WTC11 (cell line): ENCODE data around the gene SH3GL2. TPM values are rescaled to one million over a fixed set of nuclear protein-coding genes. Genes with fewer than 3 reads are reported as not detected.

ENCODE experiments used
- ATAC-seq: fragments of 200-7000 bp; cut with Tn5 transposase; 2 replicates; pipeline ENCODE4 v1.10.0; 2021; ENCODE audit warnings: mild to moderate bottlenecking, moderate library complexity
- CTCF ChIA-PET: fragments of 300-600 bp; sonication (Branson Sonifier 250); formaldehyde crosslinking; loops from one replicate; lab custom pipeline; 2021; ENCODE audit warnings: antibody characterized with exemption; lab: Charles Lee
- POLR2A ChIA-PET: fragments of 350-600 bp; sonication (Branson Sonifier 250); formaldehyde crosslinking; loops from one replicate; lab custom pipeline; 2021; ENCODE audit warnings: antibody characterized with exemption; lab: Charles Lee
- DNase-seq: peaks from one replicate; pipeline ENCODE4 v3.0.0; 2021; ENCODE audit warnings: low spot score
- H3K27ac Mint-ChIP-seq: 2 replicates; pipeline ENCODE4 v1.8.0; 2021; ENCODE audit warnings: mixed read lengths
- H3K27me3 Mint-ChIP-seq: 2 replicates; pipeline ENCODE4 v1.8.0; 2021; ENCODE audit warnings: low read depth, mild to moderate bottlenecking, moderate library complexity, mixed read lengths
- H3K36me3 Mint-ChIP-seq: 2 replicates; pipeline ENCODE4 v1.8.0; 2021; ENCODE audit warnings: mixed read lengths
- H3K4me1 Mint-ChIP-seq: 2 replicates; pipeline ENCODE4 v1.8.0; 2022; ENCODE audit warnings: mixed read lengths
- H3K4me3 Mint-ChIP-seq: 2 replicates; pipeline ENCODE4 v1.8.0; 2021; ENCODE audit warnings: mild to moderate bottlenecking, moderate library complexity, mixed read lengths
- H3K9me3 Mint-ChIP-seq: 2 replicates; pipeline ENCODE4 v1.8.0; 2021; ENCODE audit warnings: mixed read lengths
- ATF1 ChIP-seq: sonication (generic); formaldehyde crosslinking; IDR thresholded peaks from 2 replicates; pipeline ENCODE4 v1.8.1; 2023; ENCODE audit warnings: mild to moderate bottlenecking, moderate library complexity, missing genetic modification reagents
- ATF2 ChIP-seq: sonication (generic); formaldehyde crosslinking; IDR thresholded peaks from 2 replicates; pipeline ENCODE4 v1.8.1; 2022; ENCODE audit warnings: low read depth, missing genetic modification reagents, borderline replicate concordance
- CDX4 ChIP-seq: fragments of 250-450 bp; sonication (Bioruptor Pico); IDR thresholded peaks from 2 replicates; pipeline ENCODE4 v1.9.0; 2021; ENCODE audit warnings: moderate library complexity, mild to moderate bottlenecking, inconsistent platforms, borderline replicate concordance
- E2F5 ChIP-seq: sonication (generic); formaldehyde crosslinking; IDR thresholded peaks from 2 replicates; pipeline ENCODE4 v1.8.1; 2022; ENCODE audit warnings: mild to moderate bottlenecking, moderate library complexity, missing genetic modification reagents
- EMX1 ChIP-seq: fragments of 250-450 bp; sonication (Bioruptor Pico); IDR thresholded peaks from 2 replicates; pipeline ENCODE4 v1.8.0; 2021; ENCODE audit warnings: mild to moderate bottlenecking
- ETV6 ChIP-seq: sonication (generic); formaldehyde crosslinking; IDR thresholded peaks from 2 replicates; pipeline ENCODE4 v1.8.1; 2022; ENCODE audit warnings: mild to moderate bottlenecking, missing genetic modification reagents
- FOXP1 ChIP-seq: sonication (generic); formaldehyde crosslinking; IDR thresholded peaks from 2 replicates; pipeline ENCODE4 v1.8.0; 2022; ENCODE audit warnings: missing genetic modification reagents, mild to moderate bottlenecking, moderate library complexity, borderline replicate concordance
- GABPB1 ChIP-seq: sonication (generic); formaldehyde crosslinking; IDR thresholded peaks from 2 replicates; pipeline ENCODE4 v1.8.1; 2023; ENCODE audit warnings: mild to moderate bottlenecking, missing genetic modification reagents
- GRHL2 ChIP-seq: fragments of 250-450 bp; sonication (Bioruptor Pico); IDR thresholded peaks from 2 replicates; pipeline ENCODE4 v1.8.0; 2022; ENCODE audit warnings: mild to moderate bottlenecking, moderate library complexity; ENCODE audit not compliant: insufficient replicate concordance, severe bottlenecking
- GTF2I ChIP-seq: fragments of 250-450 bp; sonication (Bioruptor Pico); conservative IDR thresholded peaks from 2 replicates; pipeline ENCODE4 v1.4.0; 2021; ENCODE audit warnings: mild to moderate bottlenecking
- IRF1 ChIP-seq: sonication (generic); formaldehyde crosslinking; IDR thresholded peaks from 2 replicates; pipeline ENCODE4 v1.8.0; 2023; ENCODE audit warnings: missing genetic modification reagents
- JUN ChIP-seq: sonication (generic); formaldehyde crosslinking; IDR thresholded peaks from 2 replicates; pipeline ENCODE4 v1.8.0; 2023; ENCODE audit warnings: mild to moderate bottlenecking, missing genetic modification reagents
- MLX ChIP-seq: sonication (generic); formaldehyde crosslinking; IDR thresholded peaks from 2 replicates; pipeline ENCODE4 v1.8.1; 2023; ENCODE audit warnings: mild to moderate bottlenecking, missing genetic modification reagents, moderate library complexity
- NFE2L1 ChIP-seq: sonication (generic); formaldehyde crosslinking; IDR thresholded peaks from 2 replicates; pipeline ENCODE4 v1.8.1; 2023; ENCODE audit warnings: missing genetic modification reagents
- NR2C2 ChIP-seq: sonication (generic); formaldehyde crosslinking; IDR thresholded peaks from 2 replicates; pipeline ENCODE4 v1.8.0; 2022; ENCODE audit warnings: mild to moderate bottlenecking, missing genetic modification reagents
- PREB ChIP-seq: sonication (generic); formaldehyde crosslinking; IDR thresholded peaks from 2 replicates; pipeline ENCODE4 v1.8.1; 2022; ENCODE audit warnings: mild to moderate bottlenecking, missing genetic modification reagents, moderate library complexity, borderline replicate concordance
- SMAD3 ChIP-seq: sonication (generic); formaldehyde crosslinking; IDR thresholded peaks from 2 replicates; pipeline ENCODE4 v1.8.0; 2022; ENCODE audit warnings: missing genetic modification reagents, mild to moderate bottlenecking, borderline replicate concordance
- TCF7 ChIP-seq: sonication (generic); formaldehyde crosslinking; IDR thresholded peaks from 2 replicates; pipeline ENCODE4 v1.8.0; 2022; ENCODE audit warnings: mild to moderate bottlenecking, low read depth, missing genetic modification reagents, moderate library complexity
- TEAD4 ChIP-seq: sonication (generic); formaldehyde crosslinking; IDR thresholded peaks from 2 replicates; pipeline ENCODE4 v1.8.0; 2022; ENCODE audit warnings: mild to moderate bottlenecking, missing genetic modification reagents
- TP53 ChIP-seq: sonication (generic); formaldehyde crosslinking; IDR thresholded peaks from 2 replicates; pipeline ENCODE4 v1.8.1; 2023; ENCODE audit warnings: mild to moderate bottlenecking, missing genetic modification reagents
- ZNF138 ChIP-seq: sonication (generic); formaldehyde crosslinking; conservative IDR thresholded peaks from 2 replicates; pipeline ENCODE4 v1.8.1; 2022; ENCODE audit warnings: mild to moderate bottlenecking, moderate library complexity, missing genetic modification reagents
- ZNF423 ChIP-seq: fragments of 250-450 bp; sonication (Bioruptor Pico); IDR thresholded peaks from 2 replicates; pipeline ENCODE4 v2.1.2; 2022; ENCODE audit warnings: mild to moderate bottlenecking, moderate library complexity
- ZNF425 ChIP-seq: fragments of 250-450 bp; sonication (Bioruptor Pico); conservative IDR thresholded peaks from 2 replicates; pipeline ENCODE4 v1.9.0; 2021; ENCODE audit warnings: mild to moderate bottlenecking
- ZNF532 ChIP-seq: fragments of 250-450 bp; sonication (Bioruptor Pico); IDR thresholded peaks from 2 replicates; pipeline ENCODE4 v1.9.0; 2021; ENCODE audit warnings: mild to moderate bottlenecking, borderline replicate concordance
- total RNA-seq: library from RNA; stranded (reverse); gene quantifications from 3 replicates; pipeline ENCODE4 v1.2.3, GENCODE V29; 2021

SH3GL2 gene
- total RNA-seq, 1 experiment from 2014 or later, result 4.2 TPM

GRCh38 chr9:17604556-17604955 is 25.7 kb downstream of the SH3GL2 start:
- no peaks in the 10 kb centered on the region for H3K27me3 Mint-ChIP-seq
- H3K27ac Mint-ChIP-seq, result no peak overlapping the region
- POLR2A ChIA-PET, result no interaction called here
- CTCF ChIA-PET, result no interaction called here
- TF ChIP-seq TP53 (no peak), TEAD4 (CRISPR knock-in tag) (no peak), JUN (CRISPR knock-in tag) (no peak), NR2C2 (CRISPR knock-in tag) (no peak), TCF7 (CRISPR knock-in tag) (no peak), ZNF138 (CRISPR knock-in tag) (no peak), ATF1 (CRISPR knock-in tag) (no peak), ZNF425 (no peak), NFE2L1 (no peak), GTF2I (CRISPR knock-in tag) (no peak), ZNF423 (CRISPR knock-in tag) (no peak), FOXP1 (CRISPR knock-in tag) (no peak), GRHL2 (CRISPR knock-in tag) (no peak)
- no peaks in the 10 kb centered on the region for H3K4me1 Mint-ChIP-seq
- H3K4me3 Mint-ChIP-seq, result no peak overlapping the region
- no peak for DNase-seq
- ATAC-seq, result no peak
- no peaks in the 10 kb centered on the region for H3K9me3 Mint-ChIP-seq
- no peaks in the 10 kb centered on the region for H3K36me3 Mint-ChIP-seq

GRCh38 chr9:17609312-17610005 is 30.6 kb downstream of the SH3GL2 start:
- CTCF ChIA-PET, result no interaction called here
- TF ChIP-seq PREB (no peak), IRF1 (CRISPR knock-in tag) (no peak), MLX (no peak), CDX4 (CRISPR knock-in tag) (no peak), ATF2 (CRISPR knock-in tag) (no peak), ETV6 (CRISPR knock-in tag) (no peak), ZNF532 (CRISPR knock-in tag) (no peak), GABPB1 (no peak), EMX1 (CRISPR knock-in tag) (no peak), SMAD3 (no peak), E2F5 (no peak), ZNF423 (CRISPR knock-in tag) (no peak)

More at GRCh38 chr9:17609312-17610005, 30.6 kb downstream of the SH3GL2 start:
- Mint-ChIP-seq H3K27me3 (no peaks in the 10 kb centered on the region), H3K27ac (no peak overlapping the region), H3K9me3 (no peaks in the 10 kb centered on the region), H3K36me3 (no peaks in the 10 kb centered on the region), H3K4me1 (peaks cover 10% of the 10 kb centered on the region), H3K4me3 (no peak overlapping the region)
- DNase-seq (no peak), ATAC-seq (no peak; the same call in 1 of the 2 replicates)
- POLR2A ChIA-PET, result no interaction called here
